ENCODE data around the gene PIR.

Gene PIR

GRCh38 chrX:15493118-15493962, at the start of gene PIR:
Gene PIR, minus strand, starts transcription at chrX:15493333. Its CDS starts 2,076 bp downstream, at chrX:15491257.
- DNase-seq = peak; percentile 86

DNA sequence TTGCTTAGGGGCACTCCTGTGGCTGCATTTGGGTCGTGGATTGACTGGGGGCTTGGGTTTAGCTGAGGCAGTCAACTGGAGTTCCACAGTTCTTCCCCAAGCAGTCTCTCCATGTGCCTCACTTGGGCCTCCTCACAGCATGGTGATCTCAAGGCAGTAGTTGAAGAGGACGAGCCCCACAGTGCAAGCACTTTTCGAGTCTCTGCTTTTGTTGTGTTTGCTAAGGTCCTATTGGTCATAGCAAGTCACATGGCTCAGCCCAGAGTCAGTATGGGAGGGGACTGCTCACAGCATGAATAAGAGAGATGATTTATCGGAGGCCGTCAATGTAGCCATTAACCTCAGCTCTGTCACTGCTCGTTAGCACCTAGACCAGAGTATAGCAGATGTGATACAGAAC, 37.2 kb upstream of the PIR start:
- no peak for DNase-seq

GRCh38 chrX:15529165-15529564, 36.0 kb upstream of the PIR start:
- DNase-seq = no peak

GRCh38 chrX:15525664-15526416, 32.7 kb upstream of the PIR start:
- no peak for DNase-seq

DNA sequence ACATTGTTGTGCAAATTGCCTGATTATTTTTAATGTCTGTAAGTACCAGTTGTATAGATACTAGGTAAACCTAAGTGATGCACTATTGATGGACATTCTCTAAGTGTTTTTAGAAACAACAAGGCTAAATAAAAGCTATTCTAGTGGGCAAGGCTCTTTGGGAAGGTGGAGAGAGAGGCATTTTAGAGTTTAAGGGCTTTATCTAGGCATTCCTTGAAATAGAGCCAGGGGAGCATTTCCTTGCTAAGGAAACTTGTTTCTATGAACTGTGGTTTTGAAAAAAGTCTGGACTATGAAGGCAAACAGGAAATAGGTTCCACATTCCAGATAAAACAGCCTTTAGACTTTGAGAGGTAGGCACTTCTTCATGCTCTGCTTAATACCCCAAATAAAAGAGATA, 31.3 kb upstream of the PIR start:
- no peak for DNase-seq

- DNase-seq = no peak
These were observed 30.0 kb upstream of the PIR start for GRCh38 chrX:15523088-15523487.

DNA sequence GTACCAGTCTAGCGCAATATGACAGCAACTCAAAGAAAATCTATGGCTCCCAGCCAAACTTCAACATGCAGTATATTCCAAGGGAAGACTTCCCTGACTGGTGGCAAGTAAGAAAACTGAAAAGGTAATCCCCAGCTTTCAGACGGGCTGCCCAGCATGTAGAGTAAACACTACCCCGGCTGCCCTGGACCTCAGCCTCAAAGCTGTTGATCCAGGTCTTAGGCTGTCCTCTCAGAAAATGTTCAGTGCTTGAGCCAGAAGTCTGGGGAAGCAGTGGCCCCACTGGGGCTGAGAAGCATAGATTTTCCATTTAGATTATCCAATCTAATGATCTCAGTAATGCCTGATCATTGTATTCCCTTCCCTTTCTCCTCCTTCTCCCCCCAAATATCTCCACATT, 29.3 kb upstream of the PIR start:
- no peak for DNase-seq

DNA sequence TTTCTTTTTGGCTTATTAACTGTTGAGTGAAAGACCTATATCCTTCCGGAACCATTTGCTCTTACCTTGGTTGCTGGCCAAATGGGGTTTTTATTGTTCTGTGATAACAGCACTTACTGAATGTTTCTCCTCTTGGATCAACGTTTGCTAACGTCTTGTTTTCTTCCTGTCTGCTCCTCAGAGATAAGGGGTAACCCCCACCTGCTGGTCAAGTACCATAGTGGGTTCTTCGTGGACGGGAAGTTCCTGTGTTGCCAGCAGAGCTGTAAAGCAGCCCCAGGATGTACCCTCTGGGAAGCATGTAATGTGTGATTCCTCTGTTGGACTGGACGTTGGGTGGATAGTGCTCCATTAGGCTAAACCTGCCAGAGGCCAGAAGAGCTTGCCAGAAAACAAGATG, 22.8 kb upstream of the PIR start:
- no peak for DNase-seq

DNA sequence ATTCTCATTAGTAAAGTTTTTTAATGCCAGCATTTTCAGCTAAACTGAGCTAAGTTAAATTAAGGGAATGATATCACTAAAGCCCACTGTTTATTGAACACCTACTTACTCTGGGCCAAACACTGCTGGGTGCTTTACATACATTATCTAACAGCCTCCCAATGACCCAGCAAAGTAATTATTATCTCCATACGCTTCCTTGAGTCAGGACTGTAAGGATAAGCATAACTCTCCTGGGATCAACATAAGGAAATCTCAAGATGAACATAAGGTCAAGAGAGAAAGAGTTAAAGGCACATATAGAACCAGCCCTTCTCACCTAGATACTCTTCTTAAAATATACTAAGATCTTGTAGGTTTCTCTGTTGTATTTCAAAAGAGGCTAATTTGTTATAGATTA, 21.1 kb upstream of the PIR start:
- no peak for DNase-seq

DNA sequence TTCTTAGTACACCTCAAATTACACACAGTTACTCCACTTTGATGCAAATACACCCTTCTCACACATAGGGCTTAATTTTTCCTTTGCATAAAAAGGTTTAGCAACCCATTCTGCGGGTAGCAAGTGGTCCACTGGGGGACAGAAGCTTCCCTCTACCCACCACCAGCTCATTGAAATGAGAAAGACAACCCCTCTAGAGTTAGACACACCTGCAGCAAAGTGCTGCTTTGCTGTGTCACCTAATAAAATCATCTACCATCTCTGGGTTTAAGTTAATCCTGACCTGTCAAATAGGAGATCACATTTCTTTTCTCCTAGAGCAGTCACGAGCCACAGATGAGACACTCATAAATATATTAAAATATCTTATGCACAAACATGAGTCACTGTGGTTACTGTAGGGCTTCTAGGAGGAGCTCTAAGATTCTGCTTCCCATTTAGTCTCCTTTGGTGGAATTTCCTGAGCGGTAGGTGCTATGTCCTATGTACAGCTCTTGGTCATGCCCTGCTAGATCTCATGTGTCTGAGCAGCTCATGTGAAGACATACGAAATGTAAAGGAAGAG, 19.4 kb upstream of the PIR start:
- DNase-seq = no peak

DNA sequence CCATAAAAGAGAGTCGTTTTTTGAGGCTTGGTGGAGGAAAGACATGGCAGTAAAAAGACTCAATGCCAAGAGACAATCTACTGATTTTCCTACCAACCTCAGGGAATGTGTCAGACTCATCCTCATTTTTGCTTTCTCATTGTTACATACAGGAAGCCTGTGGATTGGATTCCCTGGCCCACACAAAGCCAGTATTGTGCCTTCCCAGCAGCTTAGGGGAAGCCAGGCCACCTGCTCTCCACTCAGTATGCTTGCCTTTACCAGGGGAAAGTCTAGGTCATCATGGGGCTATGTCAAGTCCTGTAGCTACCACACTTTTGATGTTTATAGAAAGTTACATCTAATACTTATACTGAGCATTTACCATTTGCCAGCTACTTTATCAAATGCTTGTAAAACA, 18.4 kb upstream of the PIR start:
- peak; percentile 22 for DNase-seq

DNA sequence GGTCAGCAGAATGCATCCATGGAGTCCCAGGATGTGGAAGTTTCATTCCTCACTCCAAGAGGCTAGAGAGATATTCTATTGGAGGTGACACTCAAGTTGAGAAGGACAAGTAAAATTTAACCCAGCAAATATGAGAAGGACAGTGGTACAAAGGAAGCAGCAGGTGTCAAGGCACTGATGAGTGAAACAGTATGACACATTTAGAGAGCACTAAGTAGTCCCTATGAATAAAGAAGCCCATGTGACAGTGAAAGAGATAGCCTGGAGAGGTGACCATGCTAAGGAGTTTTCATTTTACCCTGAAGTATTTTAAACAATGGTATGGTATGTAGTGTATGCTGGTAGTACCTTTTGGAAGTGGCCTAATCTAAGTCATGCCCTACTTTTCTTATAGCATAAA, 16.7 kb upstream of the PIR start:
- no peak for DNase-seq

- no peak for DNase-seq
These were observed 13.9 kb upstream of the PIR start for GRCh38 chrX:15507005-15507404.

DNA sequence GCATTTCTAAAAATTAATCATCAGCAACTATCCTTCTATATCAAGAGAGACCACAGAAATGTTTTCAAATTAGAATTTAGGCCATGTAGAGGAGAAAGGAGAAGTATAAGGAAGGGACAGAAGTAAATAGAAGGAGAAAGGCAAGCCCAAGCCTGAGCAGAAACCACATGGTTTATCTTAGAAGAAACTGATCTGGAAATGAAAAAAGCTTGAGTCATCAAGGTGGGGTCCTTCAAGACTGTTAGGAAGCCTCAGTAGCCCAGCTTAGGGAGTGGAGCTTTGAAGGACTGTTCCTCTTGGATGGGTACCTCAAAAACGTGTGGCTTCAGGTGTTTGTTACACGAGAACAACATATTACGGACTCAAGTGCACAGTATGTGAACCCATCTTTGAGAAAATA, 12.0 kb upstream of the PIR start:
- no peak for DNase-seq

GRCh38 chrX:15504661-15505060, 11.5 kb upstream of the PIR start:
- DNase-seq = no peak

DNA sequence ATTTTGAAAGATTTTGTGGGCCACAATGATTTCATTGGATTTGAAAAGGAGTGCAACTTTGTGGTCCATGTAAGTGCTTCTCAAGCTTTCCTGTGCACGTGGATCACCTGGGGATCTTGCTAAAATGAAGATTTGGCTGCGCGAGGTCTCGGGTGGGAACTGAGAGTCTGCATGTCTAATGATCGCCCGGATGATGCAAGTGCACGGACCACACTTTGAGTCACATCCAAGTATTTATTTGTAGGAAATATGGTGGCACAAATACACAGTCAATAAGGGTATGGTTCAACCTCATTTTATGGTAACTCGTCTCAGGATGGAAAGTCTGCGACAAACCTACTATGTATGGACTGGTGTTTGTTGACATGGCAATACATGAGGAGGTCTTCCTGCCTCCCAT, 8.4 kb upstream of the PIR start:
- no peak for DNase-seq

GRCh38 chrX:15500497-15500966, 7.4 kb upstream of the PIR start, which contains the start of gene BMX:
Gene BMX, plus strand, starts transcription at chrX:15500807. Its CDS starts 7,547 bp downstream, at chrX:15508354.
- DNase-seq = no peak

- DNase-seq = no peak
These were observed 6.8 kb upstream of the PIR start for GRCh38 chrX:15499976-15500375.

DNA sequence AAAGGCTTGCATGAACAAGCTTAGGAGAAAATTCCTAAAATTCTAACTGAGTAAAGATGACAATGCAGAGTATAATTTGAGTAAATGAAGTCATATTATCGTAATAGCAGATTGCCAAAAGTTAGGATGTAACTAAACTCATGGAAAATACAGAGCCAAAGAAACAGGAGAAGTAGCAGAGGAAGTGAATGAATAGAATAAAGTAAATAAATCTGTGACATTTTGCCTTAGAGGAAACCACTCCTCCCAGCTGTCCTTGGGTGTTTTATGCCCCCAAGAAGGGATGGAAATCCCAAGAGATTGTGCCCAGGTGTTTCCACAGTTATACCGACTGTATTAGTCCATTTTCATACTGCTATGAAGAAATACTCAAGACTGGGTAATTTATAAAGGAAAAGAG, 5.6 kb upstream of the PIR start:
- no peak for DNase-seq

GRCh38 chrX:15497865-15498264, 4.7 kb upstream of the PIR start:
- DNase-seq = peak; percentile 62

DNA sequence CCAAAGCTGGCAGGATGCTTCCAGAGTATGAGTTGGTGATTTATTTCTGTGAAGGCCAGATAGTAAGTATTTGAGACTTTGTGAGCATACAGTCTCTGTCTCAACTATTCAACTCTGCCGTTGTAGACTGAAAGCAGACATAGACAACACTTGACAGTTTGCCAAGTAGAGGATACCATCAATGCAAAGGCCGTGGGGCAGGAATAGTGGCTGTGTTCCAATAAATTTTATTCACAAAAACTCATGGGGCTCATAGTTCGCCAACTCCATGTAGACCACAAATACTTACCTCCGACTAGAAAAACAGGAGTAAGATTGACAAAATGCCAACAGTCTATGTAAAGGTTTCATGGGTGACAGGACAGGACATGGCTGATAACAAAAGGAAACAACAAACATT, 3.7 kb upstream of the PIR start:
- DNase-seq = no peak

DNA sequence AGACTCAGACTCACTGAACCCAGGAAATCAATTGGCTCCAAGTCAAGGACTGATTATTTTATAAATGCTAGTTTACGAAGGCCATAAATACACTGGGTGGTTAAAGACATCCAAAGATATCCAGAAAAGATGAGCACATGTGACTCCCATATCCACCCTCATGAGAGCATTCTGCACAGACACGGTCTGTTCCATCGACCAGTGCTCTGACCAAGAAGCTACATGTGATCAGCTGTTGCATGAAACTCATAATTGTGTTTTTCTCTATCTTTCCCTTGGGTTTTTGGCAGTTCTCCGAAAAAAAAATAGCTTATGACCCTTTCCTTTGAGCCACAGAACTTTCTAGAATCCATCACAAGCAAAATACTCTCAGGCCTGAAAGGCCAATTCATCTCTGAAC, 2.7 kb upstream of the PIR start:
- no peak for DNase-seq

GRCh38 chrX:15492469-15492868, 664 bp downstream of the PIR start:
- DNase-seq = no peak

DNA sequence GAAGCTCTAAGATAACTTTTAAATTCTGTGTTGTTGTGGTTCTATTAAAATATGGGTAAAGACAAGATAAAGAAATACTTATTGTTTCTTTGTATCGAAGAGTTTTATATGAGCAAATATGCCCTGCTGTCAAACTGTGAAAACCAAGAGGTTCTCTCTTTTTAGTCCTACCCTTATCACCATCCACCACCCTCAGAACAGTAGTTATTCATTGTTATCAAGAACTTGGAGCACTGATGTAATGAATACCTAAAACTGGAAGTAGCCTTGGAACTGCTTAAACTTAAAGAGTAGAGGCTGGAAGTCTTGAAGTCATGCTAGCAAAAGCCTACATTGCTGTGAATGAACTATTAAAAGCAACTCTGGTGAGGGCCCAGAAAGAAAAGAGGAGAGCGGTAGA, 9.2 kb downstream of the PIR start:
- no peak for DNase-seq

All from eye (tissue), 1 donor.